Spleen (tissue), 11 donors: ENCODE results near the gene CYP20A1. TPM values are rescaled to one million over a fixed set of nuclear protein-coding genes. Genes with fewer than 3 reads are reported as not detected.
"Not testable (repeated sequence)": the region's sequence is repeated elsewhere in the genome, so short reads cannot be mapped to it uniquely, and the experiment has no call there.

ENCODE experiments used
- DNase-seq: peaks from one replicate; pipeline ENCODE4 v3.0.0-alpha.2; 2020
- H3K27ac ChIP-seq, 8 donors: fragments of 200-600 bp; sonication (generic) in 7 of 8; 1 replicate in 4 of 8; 2 replicates in 4 of 8; pipeline versions ENCODE4 v1.5.0 to v1.8.0; 2016 to 2021; ENCODE audit warnings: inconsistent platforms in 4 of 8, mild to moderate bottlenecking in 4 of 8, moderate library complexity in 1 of 8
- H3K27me3 ChIP-seq, 7 donors: fragments of 200-600 bp; sonication (generic) in 6 of 7; replicated peaks in 1 of 7; 1 replicate in 4 of 7; 2 replicates in 3 of 7; pipeline versions ENCODE4 v1.5.0 to v1.8.0; 2016 to 2021; ENCODE audit warnings: inconsistent platforms in 3 of 7, mild to moderate bottlenecking in 1 of 7
- H3K36me3 ChIP-seq, 6 donors: fragments of 200-600 bp; sonication (generic) in 5 of 6; 1 replicate in 4 of 6; 2 replicates in 2 of 6; pipeline versions ENCODE4 v1.5.0 to v1.8.0; 2016 to 2021; ENCODE audit warnings: inconsistent platforms in 2 of 6
- H3K4me1 ChIP-seq, 6 donors: fragments of 200-600 bp; sonication (generic) in 5 of 6; 1 replicate in 3 of 6; 2 replicates in 3 of 6; pipeline versions ENCODE4 v1.5.0 to v1.8.0; 2016 to 2021; ENCODE audit warnings: inconsistent platforms in 3 of 6
- H3K4me3 ChIP-seq, 8 donors: fragments of 200-600 bp; sonication (generic) in 7 of 8; 1 replicate in 4 of 8; 2 replicates in 4 of 8; pipeline versions ENCODE4 v1.5.0 to v1.8.0; 2016 to 2021; ENCODE audit warnings: inconsistent platforms in 4 of 8, mild to moderate bottlenecking in 4 of 8, moderate library complexity in 2 of 8
- H3K9me3 ChIP-seq, 8 donors: fragments of 200-600 bp; sonication (generic) in 7 of 8; 1 replicate in 4 of 8; 2 replicates in 4 of 8; pipeline versions ENCODE4 v1.5.0 to v1.8.0; 2016 to 2021; ENCODE audit warnings: inconsistent platforms in 4 of 8
- POLR2A ChIP-seq, 3 donors: fragments of 450-650 bp; IDR thresholded peaks; one replicate each; pipeline ENCODE4 v1.5.1; 2017; ENCODE audit warnings: antibody characterized with exemption in 3 of 3, mild to moderate bottlenecking in 1 of 3
- POLR2AphosphoS5 ChIP-seq, 3 donors: sonication (generic); formaldehyde crosslinking; IDR thresholded peaks; one replicate each; pipeline ENCODE4 v1.5.1; 2017; ENCODE audit warnings: antibody characterized with exemption in 3 of 3
- WGBS, 5 donors: extraction: QIAGEN DNeasy Blood & Tissue Kit in 3 of 5; methylation state at CpG; one replicate each; pipeline versions ENCODE4 v1.1.5 to v1.1.7; 2013 to 2018; 5-methylcytosine and 5-hydroxymethylcytosine counted together
- intact Hi-C: fragments of 100-400 bp; cut with DNase I; formaldehyde crosslinking; loops from one replicate; pipeline ENCODE4 v1.15.0; 2023; ENCODE audit warnings: low total_unique reads
- polyA plus RNA-seq, 3 donors: library from polyadenylated mRNA; stranded (reverse); fragments of 200-250 nt; gene quantifications; one replicate each; pipeline ENCODE4 v1.2.1, GENCODE V29; 2013
- total RNA-seq, 7 donors: library from RNA; depleted of rRNA in 3 of 7; stranded (reverse); fragments of >200 nt in 3 of 7; fragmentation: NEBNext Ultra II Directional in 4 of 7; extraction: Animal tissue kit (Norgen Biotek cat#: 25700) in 4 of 7; gene quantifications; one replicate each; pipeline versions ENCODE4 v1.1.0 to v1.2.1, GENCODE V29; 2016 to 2021
- TF ChIP-seq, protein P1 (sequence below), 11 experiments: fragments of 200-600 bp in 7 of 11; fragments of 450-650 bp in 4 of 11; sonication (generic) in 4 of 11; IDR thresholded peaks in 8 of 11; conservative IDR thresholded peaks in 3 of 11; 1 replicate in 7 of 11; 2 replicates in 4 of 11; pipeline versions ENCODE4 v1.4.0 to v1.8.0; 2016 to 2021; ENCODE audit warnings: antibody characterized with exemption in 11 of 11, inconsistent platforms in 4 of 11, mild to moderate bottlenecking in 1 of 11
- donor health status: healthy with polysubstance abuse.
- donor health status: DM: no; HTN: no; CAD: no; lungs with moderate emphysema.
- donor health status: DM: no; HTN: no; CAD: no.
- donor health status: Bipolar disorder and iron deficiency.
- donor health status: healthy.
- donor health status: DM: no; HTN: no; CAD: no.
- donor health status: DM: yes; HTN: yes; CAD: no.

CYP20A1 gene
- total and polyA plus RNA-seq, 10 donors = 6.5 to 32.2 (median 26.7) TPM

DNA sequence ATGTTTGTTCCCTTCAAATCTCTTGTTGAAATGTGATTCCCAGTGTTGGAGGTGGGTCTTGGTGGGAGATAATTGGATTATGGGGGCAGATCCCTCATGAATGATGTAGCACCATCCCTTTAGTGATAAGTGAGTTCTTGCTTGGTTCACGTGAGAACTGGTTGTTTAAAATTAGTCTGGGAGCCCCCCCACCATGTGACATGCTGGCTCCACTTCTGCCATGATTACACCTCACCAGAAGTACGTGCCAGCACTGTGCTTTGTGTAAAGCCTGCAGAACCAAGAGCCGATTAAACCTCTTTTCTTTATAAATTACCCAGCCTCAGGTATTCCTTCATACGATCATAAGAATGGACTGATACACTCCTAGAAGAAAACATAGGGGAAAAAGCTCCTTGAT, 99.5 kb downstream of the CYP20A1 start:
- no peak for DNase-seq

DNA sequence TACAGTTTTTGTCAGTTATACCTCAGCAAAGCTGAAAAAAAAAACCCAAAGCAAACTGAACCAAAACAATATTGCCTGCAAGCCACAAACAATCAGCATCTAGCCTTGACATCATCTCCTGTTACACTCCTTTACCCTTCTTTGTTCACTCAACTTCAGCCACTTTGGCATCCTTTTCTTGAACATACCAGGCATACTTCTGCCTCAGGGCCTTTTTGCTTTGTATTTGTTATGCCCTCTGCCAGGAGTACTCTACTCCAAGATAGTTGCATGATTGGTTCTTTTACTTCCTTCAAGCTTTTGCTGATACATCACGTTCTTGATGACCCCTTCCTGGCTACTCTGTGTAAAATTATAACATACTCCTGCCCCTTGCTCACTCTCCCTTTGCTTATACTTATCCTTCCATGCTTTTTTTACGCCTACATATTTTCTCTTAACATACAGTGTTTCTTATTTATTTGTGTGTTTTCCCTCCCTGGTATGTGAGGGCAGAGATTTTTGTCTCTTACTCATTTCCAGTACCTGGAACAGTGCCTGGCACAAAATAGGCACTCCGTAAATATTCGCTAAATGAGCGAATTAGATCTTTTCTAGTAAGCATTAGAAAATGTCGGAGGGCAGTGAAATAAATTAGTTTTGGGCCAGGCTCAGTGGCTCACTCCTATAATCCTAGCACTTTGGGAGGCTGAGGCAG, 102.1 kb downstream of the CYP20A1 start:
- no peaks in the 10 kb centered on the region for H3K27me3 ChIP-seq
- intact Hi-C loops = no loop called here
- WGBS, 5 donors = 87 to 94% (median 88%) methylated on average over 6 of the region's 6 CpGs

More for the DNA sequence above, 99.5 kb downstream of the CYP20A1 start:
- no peak for TF ChIP-seq POLR2A (IDR thresholded peaks at IDR 0.05)
- no peak for TF ChIP-seq POLR2AphosphoS5 (IDR thresholded peaks at IDR 0.05)
- TF ChIP-seq, protein P1, sequence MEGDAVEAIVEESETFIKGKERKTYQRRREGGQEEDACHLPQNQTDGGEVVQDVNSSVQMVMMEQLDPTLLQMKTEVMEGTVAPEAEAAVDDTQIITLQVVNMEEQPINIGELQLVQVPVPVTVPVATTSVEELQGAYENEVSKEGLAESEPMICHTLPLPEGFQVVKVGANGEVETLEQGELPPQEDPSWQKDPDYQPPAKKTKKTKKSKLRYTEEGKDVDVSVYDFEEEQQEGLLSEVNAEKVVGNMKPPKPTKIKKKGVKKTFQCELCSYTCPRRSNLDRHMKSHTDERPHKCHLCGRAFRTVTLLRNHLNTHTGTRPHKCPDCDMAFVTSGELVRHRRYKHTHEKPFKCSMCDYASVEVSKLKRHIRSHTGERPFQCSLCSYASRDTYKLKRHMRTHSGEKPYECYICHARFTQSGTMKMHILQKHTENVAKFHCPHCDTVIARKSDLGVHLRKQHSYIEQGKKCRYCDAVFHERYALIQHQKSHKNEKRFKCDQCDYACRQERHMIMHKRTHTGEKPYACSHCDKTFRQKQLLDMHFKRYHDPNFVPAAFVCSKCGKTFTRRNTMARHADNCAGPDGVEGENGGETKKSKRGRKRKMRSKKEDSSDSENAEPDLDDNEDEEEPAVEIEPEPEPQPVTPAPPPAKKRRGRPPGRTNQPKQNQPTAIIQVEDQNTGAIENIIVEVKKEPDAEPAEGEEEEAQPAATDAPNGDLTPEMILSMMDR (IDR thresholded peaks at IDR 0.05 in 8 of 11, conservative IDR thresholded peaks at IDR 0.05 in 3 of 11) = no peak
- intact Hi-C loops = no loop called here
- H3K4me1 ChIP-seq = peaks cover 0 to 17% (median 0%) of the 10 kb centered on the region in 6 donors
- WGBS, 5 donors = 91 to 96% (median 93%) methylated on average over 4 of the region's 4 CpGs
- peaks cover 0 to 9% (median 0%) of the 10 kb centered on the region in 6 donors for H3K36me3 ChIP-seq
- H3K27me3 ChIP-seq = no peaks in the 10 kb centered on the region
- no peak overlapping the region for H3K4me3 ChIP-seq
- H3K27ac ChIP-seq = no peak overlapping the region
- H3K9me3 ChIP-seq = no peaks in the 10 kb centered on the region

DNA sequence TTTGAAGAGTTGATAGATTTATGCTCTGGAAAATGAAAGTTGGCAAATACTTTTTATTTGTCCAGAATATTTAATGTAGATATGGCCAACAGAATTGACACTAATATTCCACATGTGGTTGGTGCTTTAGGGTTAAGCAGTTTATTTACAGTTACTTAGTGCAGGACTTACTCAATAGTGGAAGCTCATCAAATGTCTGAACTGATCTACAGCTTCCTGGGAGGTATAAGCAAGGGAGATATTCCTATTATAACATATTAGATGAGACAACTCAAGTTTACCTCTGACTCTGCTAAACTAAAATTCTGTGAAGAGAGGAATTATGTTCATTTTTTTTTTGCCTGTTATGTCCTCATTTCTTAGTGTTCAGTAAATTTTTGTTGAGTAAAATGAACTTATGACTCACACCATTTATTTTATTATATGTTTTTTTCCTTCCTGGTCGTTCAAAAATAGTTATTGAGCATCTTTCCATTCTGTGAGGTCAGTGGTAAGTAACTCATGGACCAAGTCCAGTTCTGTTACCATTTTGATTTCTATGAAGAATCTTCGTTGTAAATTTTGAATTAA, 103.0 kb downstream of the CYP20A1 start:
- H3K27me3 ChIP-seq = no peaks in the 10 kb centered on the region
- no peak overlapping the region for H3K4me3 ChIP-seq
- TF ChIP-seq, protein P1 (IDR thresholded peaks at IDR 0.05 in 8 of 11, conservative IDR thresholded peaks at IDR 0.05 in 3 of 11) = no peak
- no peak for TF ChIP-seq POLR2A (IDR thresholded peaks at IDR 0.05)
- no peak for TF ChIP-seq POLR2AphosphoS5 (IDR thresholded peaks at IDR 0.05)
- no peak overlapping the region for H3K27ac ChIP-seq
- 74 to 82% (median 78%) methylated on average over 2 of the region's 2 CpGs for WGBS, 5 donors
- intact Hi-C loops = no loop called here
- DNase-seq = no peak
- H3K9me3 ChIP-seq = no peaks in the 10 kb centered on the region
- peaks cover 0 to 12% (median 2%) of the 10 kb centered on the region in 6 donors for H3K36me3 ChIP-seq
- H3K4me1 ChIP-seq = peaks cover 0 to 17% (median 0%) of the 10 kb centered on the region in 6 donors

More for the DNA sequence above, 102.1 kb downstream of the CYP20A1 start:
- peaks cover 0 to 17% (median 0%) of the 10 kb centered on the region in 6 donors for H3K4me1 ChIP-seq
- H3K4me3 ChIP-seq = no peak overlapping the region
- DNase-seq = no peak
- TF ChIP-seq, protein P1 (IDR thresholded peaks at IDR 0.05 in 8 of 11, conservative IDR thresholded peaks at IDR 0.05 in 3 of 11) = no peak
- TF ChIP-seq POLR2A (IDR thresholded peaks at IDR 0.05) (no peak), POLR2AphosphoS5 (IDR thresholded peaks at IDR 0.05) (no peak)
- no peaks in the 10 kb centered on the region for H3K9me3 ChIP-seq
- H3K27ac ChIP-seq = no peak overlapping the region
- peaks cover 0 to 12% (median 2%) of the 10 kb centered on the region in 6 donors for H3K36me3 ChIP-seq

DNA sequence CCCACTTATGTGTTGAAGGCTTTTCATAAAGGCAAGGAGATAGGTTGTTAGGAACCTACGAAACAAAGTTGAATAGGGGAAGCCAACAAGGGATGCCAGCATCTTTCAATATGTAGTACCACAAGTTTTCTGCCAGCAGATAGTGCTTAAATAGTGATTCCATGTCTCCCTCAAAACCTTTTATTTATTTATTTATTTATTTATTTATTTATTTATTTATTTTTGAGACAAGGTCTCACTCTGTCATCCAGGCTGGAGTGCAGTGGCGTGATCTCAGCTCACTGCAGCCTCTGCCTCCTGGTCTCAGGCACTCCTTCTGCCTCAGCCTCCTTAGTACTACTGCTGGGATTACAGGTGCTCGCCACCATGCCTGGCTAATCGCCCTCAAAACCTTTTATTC, 103.6 kb downstream of the CYP20A1 start:
- H3K27me3 ChIP-seq, H3K9me3 ChIP-seq, H3K27ac ChIP-seq, DNase-seq, H3K4me3 ChIP-seq, intact Hi-C loops: not testable (repeated sequence)
- 94 to 99% (median 97%) methylated on average over 4 of the region's 4 CpGs for WGBS, 5 donors
- Histone ChIP-seq H3K4me1 (peaks cover 0 to 17% (median 0%) of the 10 kb centered on the region in 6 donors), H3K36me3 (peaks cover 0 to 12% (median 2%) of the 10 kb centered on the region in 6 donors)
